Measurements from ENCODE around the gene ZNF227.

DNA sequence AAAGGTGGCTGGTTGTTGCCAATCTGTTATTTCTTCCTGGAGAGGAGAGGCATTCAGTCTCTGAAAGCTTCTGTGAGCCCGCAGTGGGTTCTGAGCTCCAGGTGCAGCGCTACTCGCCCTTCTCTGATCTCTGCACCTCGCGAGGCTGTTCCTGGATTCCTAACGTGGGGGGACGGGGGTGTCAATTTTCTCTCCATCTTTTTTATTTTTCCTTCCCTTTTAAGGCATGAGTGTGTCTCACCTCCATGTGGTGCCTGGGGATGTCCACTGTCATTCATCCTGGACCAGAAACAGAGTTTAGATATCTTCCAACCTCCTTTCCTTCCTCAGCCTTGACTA is 48.0 kb downstream of the ZNF227 start:
- TF ChIP-seq, protein P1, sequence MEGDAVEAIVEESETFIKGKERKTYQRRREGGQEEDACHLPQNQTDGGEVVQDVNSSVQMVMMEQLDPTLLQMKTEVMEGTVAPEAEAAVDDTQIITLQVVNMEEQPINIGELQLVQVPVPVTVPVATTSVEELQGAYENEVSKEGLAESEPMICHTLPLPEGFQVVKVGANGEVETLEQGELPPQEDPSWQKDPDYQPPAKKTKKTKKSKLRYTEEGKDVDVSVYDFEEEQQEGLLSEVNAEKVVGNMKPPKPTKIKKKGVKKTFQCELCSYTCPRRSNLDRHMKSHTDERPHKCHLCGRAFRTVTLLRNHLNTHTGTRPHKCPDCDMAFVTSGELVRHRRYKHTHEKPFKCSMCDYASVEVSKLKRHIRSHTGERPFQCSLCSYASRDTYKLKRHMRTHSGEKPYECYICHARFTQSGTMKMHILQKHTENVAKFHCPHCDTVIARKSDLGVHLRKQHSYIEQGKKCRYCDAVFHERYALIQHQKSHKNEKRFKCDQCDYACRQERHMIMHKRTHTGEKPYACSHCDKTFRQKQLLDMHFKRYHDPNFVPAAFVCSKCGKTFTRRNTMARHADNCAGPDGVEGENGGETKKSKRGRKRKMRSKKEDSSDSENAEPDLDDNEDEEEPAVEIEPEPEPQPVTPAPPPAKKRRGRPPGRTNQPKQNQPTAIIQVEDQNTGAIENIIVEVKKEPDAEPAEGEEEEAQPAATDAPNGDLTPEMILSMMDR (IDR thresholded peaks at IDR 0.05) = no peak
- TF ChIP-seq POLR2A (IDR thresholded peaks at IDR 0.05; ENCODE audit: low read depth) (no peak), POLR2AphosphoS5 (IDR thresholded peaks at IDR 0.05) (no peak), EP300 (IDR thresholded peaks at IDR 0.05) (no peak)
